NB4 (cell line): ENCODE results near the gene TAF5L.

ENCODE experiments used
- DNase-seq: peaks from one replicate; pipeline ENCODE4 v3.0.0; 2010; ENCODE audit warnings: low read depth
- H3K4me3 ChIP-seq: one replicate; pipeline ENCODE4 v1.5.1; 2011; ENCODE audit warnings: mild to moderate bottlenecking, low read depth, low read length, moderate library complexity
- CTCF ChIP-seq: IDR thresholded peaks from one replicate; pipeline ENCODE4 v1.5.1; 2012; ENCODE audit warnings: low read depth, low read length
- MAX ChIP-seq: IDR thresholded peaks from 2 replicates; pipeline ENCODE4 v1.6.1; 2011; ENCODE audit warnings: low read depth, low read length
- MYC ChIP-seq: IDR thresholded peaks from 2 replicates; pipeline ENCODE4 v1.6.1; 2011; ENCODE audit warnings: low read depth, low read length
- POLR2A ChIP-seq: IDR thresholded peaks from 2 replicates; pipeline ENCODE4 v1.6.1; 2011; ENCODE audit warnings: mild to moderate bottlenecking; ENCODE audit not compliant: insufficient read length; ENCODE audit errors: extremely low read depth

Gene TAF5L

GRCh38 chr1:229558460-229559335, 67.2 kb downstream of the TAF5L start, which contains the start of gene ABCB10:
Gene ABCB10, minus strand, starts transcription at chr1:229558707. Its CDS starts 55 bp downstream, at chr1:229558652.
- TF ChIP-seq CTCF (peak; percentile 84), MAX (peak; percentile 85), POLR2A (peak; percentile 48), MYC (peak; percentile 55; the same call in 1 of the 2 replicates)
- H3K4me3 ChIP-seq: peak within 1 kb of the TSS; percentile 99

GRCh38 chr1:229557913-229558414, 68.0 kb downstream of the TAF5L start:
- H3K4me3 ChIP-seq: peak overlapping the region; percentile 99
- TF ChIP-seq MYC (0 out of 2 replicates have a peak, but pooled peaks have one; percentile 11), CTCF (no peak), MAX (no peak), POLR2A (no peak)
- peak; percentile 64 for DNase-seq

More at GRCh38 chr1:229558460-229559335, 67.2 kb downstream of the TAF5L start, which contains the start of gene ABCB10:
- peak; percentile 99 for DNase-seq

- peak overlapping the region; percentile 99 for H3K4me3 ChIP-seq
- peak; percentile 67 for DNase-seq
- 0 out of 2 replicates have a peak, but pooled peaks have one; percentile 4 for TF ChIP-seq MAX
- no peak for TF ChIP-seq MYC
- TF ChIP-seq CTCF: no peak
These were observed 68.6 kb downstream of the TAF5L start for GRCh38 chr1:229557200-229557850.

GRCh38 chr1:229554886-229555621, 70.9 kb downstream of the TAF5L start:
- peak overlapping the region; percentile 99 for H3K4me3 ChIP-seq
- no peak for TF ChIP-seq CTCF
- DNase-seq: peak; percentile 73

GRCh38 chr1:229553621-229554130, 72.2 kb downstream of the TAF5L start:
- peak overlapping the region; percentile 99 for H3K4me3 ChIP-seq
- DNase-seq: peak; percentile 54
- TF ChIP-seq MYC: no peak
- TF ChIP-seq CTCF: no peak
- no peak for TF ChIP-seq MAX
- no peak for TF ChIP-seq POLR2A
